Endothelial cell (in vitro differentiated cells): ENCODE measurements around the gene FAAP20. TPM values are rescaled to one million over a fixed set of nuclear protein-coding genes. Genes with fewer than 3 reads are reported as not detected.

Experiments used
- DNase-seq: peaks from one replicate; pipeline ENCODE4 v3.0.0; 2021; ENCODE audit warnings: low spot score
- H3K27ac Mint-ChIP-seq: one replicate; pipeline ENCODE4 v1.8.0; 2021; ENCODE audit warnings: mixed read lengths, inconsistent platforms; ENCODE audit not compliant: unreplicated experiment
- H3K27me3 Mint-ChIP-seq: one replicate; pipeline ENCODE4 v1.8.0; 2021; ENCODE audit warnings: mild to moderate bottlenecking, moderate library complexity, mixed read lengths, inconsistent platforms; ENCODE audit not compliant: unreplicated experiment
- H3K36me3 Mint-ChIP-seq: one replicate; pipeline ENCODE4 v1.8.0; 2021; ENCODE audit warnings: mild to moderate bottlenecking, low read depth, mixed read lengths, inconsistent platforms; ENCODE audit not compliant: unreplicated experiment
- H3K4me1 Mint-ChIP-seq: one replicate; pipeline ENCODE4 v1.8.0; 2021; ENCODE audit warnings: mild to moderate bottlenecking, mixed read lengths, inconsistent platforms; ENCODE audit not compliant: unreplicated experiment
- H3K4me3 Mint-ChIP-seq: one replicate; pipeline ENCODE4 v1.8.0; 2021; ENCODE audit warnings: mild to moderate bottlenecking, mixed read lengths, inconsistent platforms; ENCODE audit not compliant: unreplicated experiment
- H3K9me3 Mint-ChIP-seq: one replicate; pipeline ENCODE4 v1.8.0; 2021; ENCODE audit warnings: mixed read lengths, inconsistent platforms; ENCODE audit not compliant: unreplicated experiment
- total RNA-seq: library from RNA; stranded (reverse); fragmentation: NEBNext Ultra II Directional; extraction: Animal tissue kit (Norgen Biotek cat#: 25700); gene quantifications from one replicate; pipeline ENCODE4 v1.2.1, GENCODE V29; 2021; ENCODE audit not compliant: unreplicated experiment
- TF ChIP-seq, protein P1 (sequence below): fragments of 200-600 bp; sonication (generic); IDR thresholded peaks from one replicate; pipeline ENCODE4 v1.5.0; 2021; ENCODE audit warnings: antibody characterized with exemption; ENCODE audit not compliant: unreplicated experiment

The FAAP20 gene
- total RNA-seq, 1 donor from 2014 or later = 118 TPM

- no peak overlapping the region for H3K27ac Mint-ChIP-seq
- H3K4me3 Mint-ChIP-seq = no peak overlapping the region
- H3K27me3 Mint-ChIP-seq = peaks cover 13% of the 10 kb centered on the region
- peaks cover 13% of the 10 kb centered on the region for H3K36me3 Mint-ChIP-seq
- H3K4me1 Mint-ChIP-seq = peaks cover 4% of the 10 kb centered on the region
- TF ChIP-seq, protein P1, sequence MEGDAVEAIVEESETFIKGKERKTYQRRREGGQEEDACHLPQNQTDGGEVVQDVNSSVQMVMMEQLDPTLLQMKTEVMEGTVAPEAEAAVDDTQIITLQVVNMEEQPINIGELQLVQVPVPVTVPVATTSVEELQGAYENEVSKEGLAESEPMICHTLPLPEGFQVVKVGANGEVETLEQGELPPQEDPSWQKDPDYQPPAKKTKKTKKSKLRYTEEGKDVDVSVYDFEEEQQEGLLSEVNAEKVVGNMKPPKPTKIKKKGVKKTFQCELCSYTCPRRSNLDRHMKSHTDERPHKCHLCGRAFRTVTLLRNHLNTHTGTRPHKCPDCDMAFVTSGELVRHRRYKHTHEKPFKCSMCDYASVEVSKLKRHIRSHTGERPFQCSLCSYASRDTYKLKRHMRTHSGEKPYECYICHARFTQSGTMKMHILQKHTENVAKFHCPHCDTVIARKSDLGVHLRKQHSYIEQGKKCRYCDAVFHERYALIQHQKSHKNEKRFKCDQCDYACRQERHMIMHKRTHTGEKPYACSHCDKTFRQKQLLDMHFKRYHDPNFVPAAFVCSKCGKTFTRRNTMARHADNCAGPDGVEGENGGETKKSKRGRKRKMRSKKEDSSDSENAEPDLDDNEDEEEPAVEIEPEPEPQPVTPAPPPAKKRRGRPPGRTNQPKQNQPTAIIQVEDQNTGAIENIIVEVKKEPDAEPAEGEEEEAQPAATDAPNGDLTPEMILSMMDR = no peak
- H3K9me3 Mint-ChIP-seq = no peaks in the 10 kb centered on the region
- no peak for DNase-seq
Observed at GRCh38 chr1:2181752-2182151, 12.8 kb downstream of the FAAP20 start.

DNA sequence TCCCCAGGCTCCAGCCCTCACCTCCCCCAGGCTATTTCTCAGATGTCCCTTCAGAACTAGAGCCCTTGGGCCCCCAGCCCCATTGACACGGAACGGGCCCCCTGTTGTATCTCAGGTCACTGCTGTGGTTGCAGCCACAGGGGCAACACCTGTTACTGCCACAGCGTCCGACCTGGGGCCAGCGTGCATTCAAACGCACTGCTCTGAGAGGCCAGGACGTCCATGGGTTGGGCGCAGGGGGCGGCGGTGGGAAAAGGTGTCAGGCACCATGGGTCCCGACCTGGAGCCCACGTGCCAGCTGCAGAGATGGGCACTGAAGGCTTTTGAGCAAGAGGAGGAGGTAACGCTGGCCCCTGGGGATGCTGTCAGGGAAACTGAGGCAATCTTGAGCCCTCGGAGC lies 13.3 kb downstream of the FAAP20 start:
- Mint-ChIP-seq H3K4me3 (no peak overlapping the region), H3K4me1 (peaks cover 4% of the 10 kb centered on the region), H3K9me3 (no peaks in the 10 kb centered on the region), H3K27me3 (peaks cover 14% of the 10 kb centered on the region), H3K36me3 (peaks cover 13% of the 10 kb centered on the region), H3K27ac (no peak overlapping the region)
- DNase-seq = no peak
- TF ChIP-seq, protein P1 = no peak

DNA sequence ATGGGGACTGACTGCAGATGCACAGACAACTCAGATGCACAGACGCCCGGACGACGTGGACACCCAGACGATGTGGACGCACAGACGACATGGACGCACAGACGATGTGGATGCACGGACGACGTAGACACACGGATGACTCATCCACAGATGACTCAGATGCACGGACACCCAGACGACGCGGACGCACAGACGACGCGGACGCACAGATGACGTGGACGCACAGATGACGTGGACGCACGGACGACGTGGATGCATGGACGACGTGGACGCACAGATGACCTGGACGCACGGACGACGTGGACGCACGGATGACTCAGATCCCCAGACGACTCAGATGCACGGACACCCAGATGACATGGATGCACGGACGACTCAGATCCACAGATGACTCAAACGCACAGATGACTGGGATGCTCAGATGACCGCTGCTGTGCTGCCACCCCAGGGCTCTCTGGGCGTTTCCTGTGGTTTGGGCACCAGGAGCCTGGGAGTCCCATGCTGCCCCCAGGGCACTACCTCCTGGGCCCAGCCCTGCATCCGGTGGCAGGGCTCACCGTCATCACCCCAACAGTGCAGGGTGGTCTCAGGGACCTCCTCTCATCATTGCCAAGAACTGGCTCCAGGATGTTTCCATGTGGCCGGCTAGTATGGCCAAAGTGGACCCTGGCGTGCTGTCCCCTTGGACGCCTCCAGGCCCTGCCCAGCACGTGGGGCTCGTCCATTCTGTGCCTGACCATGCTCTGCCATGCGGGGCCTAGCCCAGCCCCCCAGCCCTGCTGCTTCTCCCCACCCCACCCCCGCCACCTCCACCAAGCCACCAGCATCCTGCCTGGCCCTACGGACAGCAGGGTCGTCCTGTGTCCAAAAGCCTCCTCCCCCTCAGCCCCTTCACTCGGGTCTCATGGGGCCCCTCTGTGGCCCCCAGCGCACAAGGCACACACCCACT lies 14.0 kb downstream of the FAAP20 start:
- Mint-ChIP-seq H3K27ac (no peak overlapping the region), H3K4me3 (peak overlapping the region; percentile 51), H3K36me3 (peaks cover 15% of the 10 kb centered on the region), H3K27me3 (peaks cover 17% of the 10 kb centered on the region), H3K9me3 (no peaks in the 10 kb centered on the region), H3K4me1 (peaks cover 2% of the 10 kb centered on the region)
- DNase-seq = no peak
- TF ChIP-seq, protein P1 = no peak

- Mint-ChIP-seq H3K9me3 (no peaks in the 10 kb centered on the region), H3K4me1 (peaks cover 3% of the 10 kb centered on the region), H3K36me3 (peaks cover 15% of the 10 kb centered on the region), H3K27ac (no peak overlapping the region), H3K27me3 (peaks cover 19% of the 10 kb centered on the region), H3K4me3 (no peak overlapping the region)
- TF ChIP-seq, protein P1 = no peak
- DNase-seq = no peak
Observed at GRCh38 chr1:2179283-2180013, 15.1 kb downstream of the FAAP20 start.

GRCh38 chr1:2178875-2179274 lies 15.7 kb downstream of the FAAP20 start:
- no peak overlapping the region for H3K27ac Mint-ChIP-seq
- no peaks in the 10 kb centered on the region for H3K9me3 Mint-ChIP-seq
- peaks cover 19% of the 10 kb centered on the region for H3K27me3 Mint-ChIP-seq
- no peak overlapping the region for H3K4me3 Mint-ChIP-seq
- H3K36me3 Mint-ChIP-seq = peaks cover 12% of the 10 kb centered on the region
- DNase-seq = no peak
- peaks cover 3% of the 10 kb centered on the region for H3K4me1 Mint-ChIP-seq
- TF ChIP-seq, protein P1 = no peak
